SU-DHL-6 (cell line): ENCODE measurements around the gene ALDH1A1.

Experiments
- H2AFZ ChIP-seq: fragments of 200-600 bp; sonication (generic); 2 replicates; pipeline ENCODE4 v1.6.1; 2014; ENCODE audit warnings: low read depth, mild to moderate bottlenecking, moderate library complexity, mixed read lengths, antibody characterized with exemption, low read length; ENCODE audit not compliant: severe bottlenecking
- H3F3A ChIP-seq: fragments of 200-600 bp; shearing (Covaris generic); 2 replicates; pipeline ENCODE4 v1.6.0; 2016; ENCODE audit warnings: antibody characterized with exemption, mild to moderate bottlenecking; ENCODE audit not compliant: insufficient read depth
- H3K27ac ChIP-seq: fragments of 200-600 bp; sonication (generic); 2 replicates; pipeline ENCODE4 v1.5.1; 2016; ENCODE audit warnings: low read depth, mild to moderate bottlenecking, low read length, moderate library complexity, mixed read lengths
- H3K27me3 ChIP-seq: fragments of 200-600 bp; sonication (generic), shearing (Covaris generic); 2 replicates; pipeline ENCODE4 v1.6.0; 2014; ENCODE audit warnings: mild to moderate bottlenecking, low read length
- H3K36me3 ChIP-seq: fragments of 200-600 bp; sonication (generic); 2 replicates; pipeline ENCODE4 v1.6.1; 2014; ENCODE audit warnings: mild to moderate bottlenecking, low read length, mixed read lengths
- H3K4me2 ChIP-seq: fragments of 300-600, 200-600 bp; shearing (Covaris generic), sonication (generic); 2 replicates; pipeline ENCODE4 v1.6.0; 2014; ENCODE audit warnings: low read length, low read depth, mild to moderate bottlenecking; ENCODE audit not compliant: poor library complexity, severe bottlenecking
- H3K4me3 ChIP-seq: fragments of 200-600 bp; sonication (generic); 2 replicates; pipeline ENCODE4 v1.5.1; 2014; ENCODE audit warnings: antibody characterized with exemption, low read length, mild to moderate bottlenecking, mixed read lengths; ENCODE audit not compliant: insufficient read depth, poor library complexity, severe bottlenecking
- H3K79me2 ChIP-seq: fragments of 200-600 bp; sonication (generic); 2 replicates; pipeline ENCODE4 v1.6.1; 2014; ENCODE audit warnings: mild to moderate bottlenecking, low read length, moderate library complexity; ENCODE audit not compliant: insufficient read depth
- H3K9ac ChIP-seq: fragments of 200-600 bp; sonication (generic); 2 replicates; pipeline ENCODE4 v1.7.0; 2014; ENCODE audit warnings: mild to moderate bottlenecking, low read length
- H3K9me2 ChIP-seq: fragments of 200-600 bp; sonication (generic); replicated peaks from 2 replicates; pipeline ENCODE4 v1.6.1; 2014; ENCODE audit warnings: low read length; ENCODE audit not compliant: insufficient read depth
- H3K9me3 ChIP-seq: fragments of 200-600 bp; sonication (generic); 2 replicates; pipeline ENCODE4 v1.6.1; 2014; ENCODE audit warnings: low read length, mixed read lengths; ENCODE audit not compliant: insufficient read depth
- H4K20me1 ChIP-seq: fragments of 200-600 bp; sonication (generic); 2 replicates; pipeline ENCODE4 v1.6.1; 2014; ENCODE audit warnings: low read depth, mild to moderate bottlenecking, antibody characterized with exemption, low read length, moderate library complexity, mixed read lengths
- CTCF ChIP-seq: fragments of 200-600 bp; sonication (generic); IDR thresholded peaks from one replicate; pipeline ENCODE4 v1.5.1; 2017; ENCODE audit warnings: antibody characterized with exemption, mild to moderate bottlenecking, low read length, moderate library complexity; ENCODE audit not compliant: insufficient read depth, poor library complexity, severe bottlenecking
- EZH2phosphoT487 ChIP-seq: fragments of 200-600 bp; sonication (generic), shearing (Covaris generic); conservative IDR thresholded peaks from 2 replicates; pipeline ENCODE4 v1.6.1; 2018; ENCODE audit warnings: mild to moderate bottlenecking, antibody characterized with exemption, low read length, moderate library complexity, mixed read lengths

The ALDH1A1 gene

DNA sequence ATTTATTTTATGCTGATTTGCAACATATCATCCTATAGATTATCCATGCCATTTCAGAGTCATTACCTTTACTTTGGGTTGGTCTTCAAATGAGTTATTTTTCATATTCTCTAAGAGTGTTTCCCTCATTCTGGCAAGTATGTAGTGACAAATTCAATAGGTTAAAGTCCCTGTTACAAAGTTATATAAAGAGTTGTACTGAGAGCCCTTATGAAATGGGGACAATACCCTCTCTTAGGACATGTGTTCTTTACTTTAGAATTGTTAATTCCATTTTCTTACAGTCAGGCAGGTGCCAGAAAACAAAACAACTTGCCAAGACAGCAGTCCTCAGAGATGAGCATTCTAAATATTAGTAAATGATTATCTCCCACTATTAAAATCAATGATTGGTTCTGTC is 6.0 kb downstream of the ALDH1A1 start:
- H3K79me2 ChIP-seq, result no peaks in the 10 kb centered on the region
- no peaks in the 10 kb centered on the region for H4K20me1 ChIP-seq
- H2AFZ ChIP-seq, result no peak overlapping the region
- no peak overlapping the region for H3K4me3 ChIP-seq
- no peaks in the 10 kb centered on the region for H3K27me3 ChIP-seq
- H3K9ac ChIP-seq, result no peak overlapping the region
- TF ChIP-seq EZH2phosphoT487 (no peak), CTCF (no peak)
- H3K36me3 ChIP-seq, result no peaks in the 10 kb centered on the region
- no peaks in the 10 kb centered on the region for H3F3A ChIP-seq
- H3K9me2 ChIP-seq, result no peaks in the 10 kb centered on the region
- no peak overlapping the region for H3K27ac ChIP-seq
- no peaks in the 10 kb centered on the region for H3K9me3 ChIP-seq
- no peak overlapping the region for H3K4me2 ChIP-seq

DNA sequence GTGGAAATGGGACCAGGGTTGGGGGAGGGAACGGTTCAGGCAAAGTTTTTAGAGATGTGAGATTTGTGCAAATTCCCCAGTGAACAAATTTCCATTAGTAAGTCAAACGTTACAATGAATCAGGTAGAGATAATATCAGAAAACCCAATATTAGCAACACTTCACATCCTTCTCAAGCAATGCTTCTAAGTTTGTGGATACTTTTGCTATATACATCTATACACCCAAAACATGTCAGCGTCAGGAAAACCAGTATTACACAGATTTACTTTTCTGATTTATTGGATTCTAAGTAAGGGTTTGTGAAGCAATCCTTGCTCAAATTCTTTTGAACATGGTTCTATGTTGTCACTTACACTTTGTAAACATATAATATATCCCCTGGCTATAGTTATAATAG is 6.5 kb downstream of the ALDH1A1 start:
- H3K9me2 ChIP-seq, result no peaks in the 10 kb centered on the region
- no peaks in the 10 kb centered on the region for H4K20me1 ChIP-seq
- H3K79me2 ChIP-seq, result no peaks in the 10 kb centered on the region
- no peaks in the 10 kb centered on the region for H3F3A ChIP-seq
- H2AFZ ChIP-seq, result no peak overlapping the region
- no peak overlapping the region for H3K27ac ChIP-seq
- H3K4me3 ChIP-seq, result no peak overlapping the region
- no peaks in the 10 kb centered on the region for H3K27me3 ChIP-seq
- H3K9me3 ChIP-seq, result no peaks in the 10 kb centered on the region
- H3K36me3 ChIP-seq, result no peaks in the 10 kb centered on the region
- H3K4me2 ChIP-seq, result no peak overlapping the region
- H3K9ac ChIP-seq, result no peak overlapping the region
- TF ChIP-seq EZH2phosphoT487 (no peak), CTCF (no peak)

DNA sequence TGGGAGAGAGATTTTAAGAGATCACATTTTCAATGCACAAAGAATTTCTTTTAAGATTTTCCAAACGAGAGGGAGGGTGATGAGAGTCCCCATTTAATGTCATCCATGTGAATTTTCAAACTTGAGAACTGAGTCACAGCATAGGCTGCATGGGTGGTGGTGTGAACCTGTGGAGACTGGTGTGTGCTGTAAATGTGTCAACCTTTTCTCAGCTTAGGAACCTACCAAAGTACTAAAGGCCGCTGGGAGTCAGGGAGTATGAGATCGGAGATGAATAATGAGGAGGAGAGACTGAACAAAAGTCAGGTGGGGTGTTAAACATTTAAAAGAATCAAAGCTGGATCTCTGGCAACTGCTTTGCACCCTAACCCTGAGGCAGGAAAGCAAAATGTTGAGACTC is 7.5 kb downstream of the ALDH1A1 start:
- Histone ChIP-seq H3K4me2 (no peak overlapping the region), H2AFZ (no peak overlapping the region), H3K9me2 (no peaks in the 10 kb centered on the region), H3K9ac (no peak overlapping the region), H3K27me3 (no peaks in the 10 kb centered on the region), H3K9me3 (no peaks in the 10 kb centered on the region), H3K27ac (no peak overlapping the region), H4K20me1 (no peaks in the 10 kb centered on the region), H3K79me2 (no peaks in the 10 kb centered on the region), H3K36me3 (no peaks in the 10 kb centered on the region), H3K4me3 (no peak overlapping the region), H3F3A (no peaks in the 10 kb centered on the region)
- TF ChIP-seq CTCF, result no peak
- no peak for TF ChIP-seq EZH2phosphoT487
